Measurements from ENCODE around the gene SDK2.

DNA sequence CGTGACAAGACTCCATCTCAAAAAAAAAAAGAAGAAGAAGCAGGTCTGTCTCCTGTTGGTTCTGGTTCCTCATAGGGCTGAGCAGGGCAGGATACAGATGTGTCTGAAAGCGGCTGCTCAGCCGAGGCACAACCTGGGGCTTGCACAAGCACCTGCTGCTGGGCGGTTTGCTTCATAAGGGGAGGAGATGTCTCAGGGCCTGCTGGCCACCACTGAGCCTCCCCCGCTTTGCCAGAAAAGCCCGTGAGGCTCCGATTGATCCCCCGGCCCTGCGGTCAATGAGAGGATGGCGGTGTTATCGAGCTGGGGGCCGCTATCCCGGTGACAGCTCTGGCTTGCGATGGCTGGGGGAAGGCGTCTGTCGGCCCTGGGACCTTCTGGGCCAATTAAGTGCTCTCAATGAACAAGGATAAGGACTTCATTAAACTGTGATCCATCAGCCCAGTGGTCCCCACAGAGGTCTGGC is 162.0 kb downstream of the SDK2 start:
- TF ChIP-seq, protein P1, sequence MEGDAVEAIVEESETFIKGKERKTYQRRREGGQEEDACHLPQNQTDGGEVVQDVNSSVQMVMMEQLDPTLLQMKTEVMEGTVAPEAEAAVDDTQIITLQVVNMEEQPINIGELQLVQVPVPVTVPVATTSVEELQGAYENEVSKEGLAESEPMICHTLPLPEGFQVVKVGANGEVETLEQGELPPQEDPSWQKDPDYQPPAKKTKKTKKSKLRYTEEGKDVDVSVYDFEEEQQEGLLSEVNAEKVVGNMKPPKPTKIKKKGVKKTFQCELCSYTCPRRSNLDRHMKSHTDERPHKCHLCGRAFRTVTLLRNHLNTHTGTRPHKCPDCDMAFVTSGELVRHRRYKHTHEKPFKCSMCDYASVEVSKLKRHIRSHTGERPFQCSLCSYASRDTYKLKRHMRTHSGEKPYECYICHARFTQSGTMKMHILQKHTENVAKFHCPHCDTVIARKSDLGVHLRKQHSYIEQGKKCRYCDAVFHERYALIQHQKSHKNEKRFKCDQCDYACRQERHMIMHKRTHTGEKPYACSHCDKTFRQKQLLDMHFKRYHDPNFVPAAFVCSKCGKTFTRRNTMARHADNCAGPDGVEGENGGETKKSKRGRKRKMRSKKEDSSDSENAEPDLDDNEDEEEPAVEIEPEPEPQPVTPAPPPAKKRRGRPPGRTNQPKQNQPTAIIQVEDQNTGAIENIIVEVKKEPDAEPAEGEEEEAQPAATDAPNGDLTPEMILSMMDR (IDR thresholded peaks at IDR 0.05; ENCODE audit: low read depth, low read length, poor library complexity, severe bottlenecking) = no peak
- no peak for TF ChIP-seq EZH2phosphoT487 (IDR thresholded peaks at IDR 0.05; ENCODE audit: borderline replicate concordance, low read length)

Measured in DOHH2 (cell line).